K562 (cell line): ENCODE data around the gene PELI2. TPM values are rescaled to one million over a fixed set of nuclear protein-coding genes. Genes with fewer than 3 reads are reported as not detected.

ENCODE experiments used
- ATAC-seq: fragments of 200-7000 bp; cut with Tn5 transposase; 3 replicates; pipeline ENCODE4 v1.9.1; 2020; ENCODE audit warnings: moderate library complexity
- BruUV-seq: library from RNA; stranded (reverse); fragments of 400-500 nt; replicated peaks from 2 replicates; lab custom pipeline; 2021; lab: Mats Ljungman, UMichigan
- CTCF ChIA-PET: fragments of 300-600 bp; formaldehyde crosslinking; extraction: SDS; loops from one replicate; lab custom pipeline; 2021; ENCODE audit warnings: low intra/inter-chr PET ratio; lab: Yijun Ruan, JAX
- POLR2A ChIA-PET: fragments of 300-600, 350-650 bp; sonication (Branson Sonifier 250); formaldehyde crosslinking; extraction: SDS; loops from one replicate; lab custom pipeline; 2021; ENCODE audit warnings: antibody characterized with exemption, inconsistent platforms; lab: Yijun Ruan, JAX
- DNase-seq, 4 experiments: peaks; one replicate each; pipeline versions ENCODE4 v3.0.0 to v3.0.0-alpha.2; 2011 to 2018; ENCODE audit warnings: low spot score in 3 of 4, mixed read lengths in 3 of 4; ENCODE audit errors: extremely low read depth in 1 of 4
- FAIRE-seq: peaks from 2 replicates; lab custom pipeline; 2011; peaks lifted over from hg19 to GRCh38; lab: Jason Lieb, UNC
- H2AFZ ChIP-seq: 2 replicates; pipeline ENCODE4 v1.6.0; 2011; ENCODE audit warnings: low read depth, low read length, control low read depth, inconsistent platforms
- H3K27ac ChIP-seq: fragments of 200-600 bp; 3 replicates; pipeline ENCODE4 v1.8.0; 2011; ENCODE audit warnings: low read depth, mild to moderate bottlenecking, control low read depth, inconsistent platforms, low read length, moderate library complexity, mixed read lengths; ENCODE audit errors: extremely low read depth
- H3K27me3 ChIP-seq, 2 experiments: fragments of 300-600 bp in 1 of 2; 2 replicates in 1 of 2; 3 replicates in 1 of 2; pipeline versions ENCODE4 v1.6.0 to v1.8.0; 2011; ENCODE audit warnings: inconsistent platforms in 2 of 2, low read length in 2 of 2, mild to moderate bottlenecking in 1 of 2, mixed read lengths in 1 of 2, moderate library complexity in 1 of 2; ENCODE audit not compliant: control insufficient read depth in 2 of 2, insufficient read depth in 2 of 2
- H3K36me3 ChIP-seq: fragments of 300-600 bp; 3 replicates; pipeline ENCODE4 v1.8.0; 2011; ENCODE audit warnings: mild to moderate bottlenecking, low read length, inconsistent platforms; ENCODE audit not compliant: control insufficient read depth, insufficient read depth
- H3K4me1 ChIP-seq, 2 experiments: fragments of 200-600 bp in 1 of 2; replicated peaks in 1 of 2; 2 replicates in 1 of 2; 3 replicates in 1 of 2; pipeline versions ENCODE4 v1.5.1 to v1.8.0; 2011; ENCODE audit warnings: inconsistent platforms in 2 of 2, low read length in 2 of 2, mild to moderate bottlenecking in 1 of 2, mixed read lengths in 1 of 2, moderate library complexity in 1 of 2; ENCODE audit not compliant: control insufficient read depth in 2 of 2, insufficient read depth in 2 of 2
- H3K4me2 ChIP-seq: 2 replicates; pipeline ENCODE4 v1.6.1; 2011; ENCODE audit warnings: low read length, control low read depth, inconsistent platforms, mixed read lengths; ENCODE audit not compliant: insufficient read depth
- H3K4me3 ChIP-seq: fragments of 200-600 bp; sonication (generic), shearing (Covaris generic); 2 replicates; pipeline ENCODE4 v1.5.1; 2016; ENCODE audit warnings: control low read depth, inconsistent platforms
- H3K79me2 ChIP-seq: fragments of 200-600 bp; 3 replicates; pipeline ENCODE4 v1.8.0; 2011; ENCODE audit warnings: low read length, inconsistent platforms; ENCODE audit not compliant: control insufficient read depth, insufficient read depth
- H3K9ac ChIP-seq, 2 experiments: 2 replicates each; pipeline versions ENCODE4 v1.6.0 to v1.6.1; 2011; ENCODE audit warnings: low read depth in 2 of 2, low read length in 2 of 2, control low read depth in 1 of 2, inconsistent platforms in 1 of 2, mild to moderate bottlenecking in 1 of 2, mixed read lengths in 1 of 2; ENCODE audit not compliant: insufficient read depth in 1 of 2
- H3K9me1 ChIP-seq: one replicate; pipeline ENCODE4 v1.6.0; 2011; ENCODE audit warnings: inconsistent platforms, mild to moderate bottlenecking, low read length, moderate library complexity; ENCODE audit not compliant: control insufficient read depth, insufficient read depth
- H3K9me3 ChIP-seq: replicated peaks from 2 replicates; pipeline ENCODE4 v1.5.1; 2011; ENCODE audit warnings: low read depth, low read length, inconsistent platforms; ENCODE audit not compliant: control insufficient read depth, insufficient read depth
- H4K20me1 ChIP-seq: replicated peaks from 2 replicates; pipeline ENCODE4 v1.6.1; 2011; ENCODE audit warnings: low read length, inconsistent platforms, mixed read lengths; ENCODE audit not compliant: control insufficient read depth, insufficient read depth
- CHD7 ChIP-seq: fragments of 200-600 bp; sonication (generic); IDR thresholded peaks from one replicate; pipeline ENCODE4 v1.6.1; 2012; ENCODE audit warnings: mild to moderate bottlenecking, low read depth, low read length, inconsistent platforms
- COPS2 ChIP-seq: fragments of 450-650 bp; conservative IDR thresholded peaks from 2 replicates; pipeline ENCODE4 v1.6.1; 2016; ENCODE audit warnings: mild to moderate bottlenecking, moderate library complexity
- ETS2 ChIP-seq: IDR thresholded peaks from 2 replicates; pipeline ENCODE4 v1.6.1; 2016; ENCODE audit warnings: borderline replicate concordance, missing genetic modification characterization, mild to moderate bottlenecking, moderate library complexity, missing compliant biosample characterization; ENCODE audit not compliant: poor library complexity, severe bottlenecking
- KDM5B ChIP-seq: fragments of 200-600 bp; sonication (generic); IDR thresholded peaks from 2 replicates; pipeline ENCODE4 v1.6.1; 2012; ENCODE audit warnings: low read depth, mild to moderate bottlenecking, moderate library complexity, low read length, control low read depth, inconsistent platforms; ENCODE audit not compliant: insufficient replicate concordance
- MCM2 ChIP-seq: fragments of 450-650 bp; IDR thresholded peaks from 2 replicates; pipeline ENCODE4 v1.6.1; 2017; ENCODE audit warnings: low read depth, mild to moderate bottlenecking
- MCM5 ChIP-seq: fragments of 450-650 bp; IDR thresholded peaks from 2 replicates; pipeline ENCODE4 v1.6.1; 2016; ENCODE audit warnings: low read depth
- PTTG1 ChIP-seq: fragments of 450-650 bp; IDR thresholded peaks from 2 replicates; pipeline ENCODE4 v1.6.1; 2016; ENCODE audit warnings: low read depth, mild to moderate bottlenecking, missing genetic modification characterization, missing compliant biosample characterization
- PURB ChIP-seq: sonication (generic); formaldehyde crosslinking; IDR thresholded peaks from 2 replicates; pipeline ENCODE4 v1.9.0; 2021; ENCODE audit warnings: low read depth, mild to moderate bottlenecking, missing genetic modification reagents
- RBBP5 ChIP-seq: fragments of 200-600 bp; sonication (generic); IDR thresholded peaks from 2 replicates; pipeline ENCODE4 v1.6.1; 2012; ENCODE audit warnings: borderline replicate concordance, mild to moderate bottlenecking, low read length, control low read depth, inconsistent platforms; ENCODE audit not compliant: insufficient read depth, poor library complexity, severe bottlenecking
- ZNF134 ChIP-seq: fragments of 250-450 bp; sonication (Bioruptor Pico); conservative IDR thresholded peaks from 2 replicates; pipeline ENCODE4 v1.4.0; 2020
- WGBS: fragments of 100-300 bp; shearing (Covaris generic); methylation state at CpG from one replicate; pipeline ENCODE4 v1.1.6; 2016; ENCODE audit warnings: low coverage, mixed read lengths; ENCODE audit not compliant: insufficient coverage; ENCODE audit errors: missing lambda C conversion rate; 5-methylcytosine and 5-hydroxymethylcytosine counted together
- in situ Hi-C: fragments of 300-500 bp; cut with MboI; formaldehyde crosslinking; loops from 4 replicates; pipeline ENCODE4 v1.15.0; 2018; ENCODE audit warnings: inconsistent platforms, mixed read lengths
- intact Hi-C: fragments of 100-400 bp; cut with micrococcal nuclease; formaldehyde crosslinking; loops from 2 replicates; pipeline ENCODE4 v1.14.2; 2022
- polyA plus RNA-seq, 8 experiments: library from polyadenylated mRNA; depleted of rRNA in 4 of 8; stranded (reverse) in 5 of 8; unstranded in 3 of 8; fragments of >200 nt; fragmentation: Nextera tagmentation in 2 of 8; fragmentation: Illumina TruSeq in 1 of 8; extraction: Ambion mirVana in 2 of 8; extraction: Trizol in 1 of 8; gene quantifications; 2 replicates each; pipeline versions ENCODE4 v1.2.1 to v1.2.3, GENCODE V29; 2011 to 2014; ENCODE audit warnings: inconsistent platforms in 1 of 8, missing spikeins in 1 of 8
- total RNA-seq, 7 experiments: library from RNA; depleted of rRNA in 6 of 7; stranded (reverse); fragments of >200 nt in 6 of 7; fragmentation: Illumina TruSeq in 2 of 7; extraction: Trizol in 2 of 7; gene quantifications; 2 replicates each; pipeline versions ENCODE4 v1.2.1 to v1.2.3, GENCODE V29; 2011 to 2021; ENCODE audit warnings: low replicate concordance in 1 of 7

PELI2 gene
- total and polyA plus RNA-seq, 9 of the 15 experiments (the other 6 are each of a cell fraction or from before 2014, with no cell fraction given): 0.20 to 1.5 (median 0.44) TPM

- ATAC-seq: no peak
- intact Hi-C loops: no loop called here
- DNase-seq: no peak
- POLR2A ChIA-PET: no interaction called here
- no peak overlapping the region for H3K27ac ChIP-seq
- H3K4me3 ChIP-seq: no peak overlapping the region
- H2AFZ ChIP-seq: no peak overlapping the region
- 12% methylated on average over 6 of the region's 6 CpGs for WGBS
- H3K9ac ChIP-seq: no peak overlapping the region
- no peaks in the 10 kb centered on the region for H3K79me2 ChIP-seq
- no peaks in the 10 kb centered on the region for H3K9me3 ChIP-seq
- in situ Hi-C loops: no loop called here
- no peaks in the 10 kb centered on the region for H3K36me3 ChIP-seq
- no peaks in the 10 kb centered on the region for H3K9me1 ChIP-seq
- peaks cover 0 to 5% of the 10 kb centered on the region in 2 experiments; a peak in 2 of 5 replicates for H3K27me3 ChIP-seq
- H4K20me1 ChIP-seq: no peaks in the 10 kb centered on the region
- no peak overlapping the region for H3K4me2 ChIP-seq
- no peak for FAIRE-seq
- BruUV-seq: no TSS peak
- no peaks in the 10 kb centered on the region for H3K4me1 ChIP-seq
- CTCF ChIA-PET: no interaction called here
- TF ChIP-seq PTTG1 (no peak), ETS2 (tag) (no peak), RBBP5 (no peak), PURB (CRISPR knock-in tag) (no peak), MCM5 (no peak), COPS2 (no peak), CHD7 (no peak), ZNF134 (no peak), KDM5B (no peak), MCM2 (no peak)
Measured at GRCh38 chr14:56241461-56241860, 123.2 kb downstream of the PELI2 start.
